Trophoblast cell (in vitro differentiated cells and primary cell): ENCODE data around the gene DMGDH.
"Not testable (repeated sequence)": the region's sequence is repeated elsewhere in the genome, so short reads cannot be mapped to it uniquely, and the experiment has no call there.

Source experiments
- DNase-seq, 2 donors: peaks; one replicate each; pipeline ENCODE4 v3.0.0-alpha.2; 2016
- H2AFZ ChIP-seq: 2 replicates; pipeline ENCODE4 v1.6.1; 2013; ENCODE audit warnings: low read length, moderate library complexity, mild to moderate bottlenecking; ENCODE audit not compliant: insufficient read depth, poor library complexity
- H2AK5ac ChIP-seq: 2 replicates; pipeline ENCODE4 v1.6.1; 2013; ENCODE audit warnings: mild to moderate bottlenecking, low read length
- H2BK120ac ChIP-seq: 2 replicates; pipeline ENCODE4 v1.6.1; 2013; ENCODE audit warnings: low read length, mild to moderate bottlenecking, moderate library complexity; ENCODE audit not compliant: insufficient read depth, poor library complexity
- H2BK12ac ChIP-seq: 2 replicates; pipeline ENCODE4 v1.6.1; 2013; ENCODE audit warnings: mild to moderate bottlenecking, low read length, moderate library complexity
- H2BK5ac ChIP-seq: 2 replicates; pipeline ENCODE4 v1.6.1; 2013; ENCODE audit warnings: low read length, low read depth, moderate library complexity, mild to moderate bottlenecking; ENCODE audit not compliant: poor library complexity
- H3K14ac ChIP-seq: 2 replicates; pipeline ENCODE4 v1.6.1; 2013; ENCODE audit warnings: mild to moderate bottlenecking, low read length
- H3K18ac ChIP-seq: 2 replicates; pipeline ENCODE4 v1.6.1; 2013; ENCODE audit warnings: mild to moderate bottlenecking, low read length
- H3K23ac ChIP-seq: 2 replicates; pipeline ENCODE4 v1.6.1; 2013; ENCODE audit warnings: low read length
- H3K27ac ChIP-seq: 2 replicates; pipeline ENCODE4 v1.5.1; 2013; ENCODE audit warnings: low read depth, mild to moderate bottlenecking, inconsistent platforms, low read length, moderate library complexity
- H3K27me3 ChIP-seq: 2 replicates; pipeline ENCODE4 v1.6.1; 2013; ENCODE audit warnings: inconsistent platforms, mild to moderate bottlenecking, low read length, moderate library complexity; ENCODE audit not compliant: insufficient read depth
- H3K36me3 ChIP-seq, 2 experiments: 1 replicate in 1 of 2; 2 replicates in 1 of 2; pipeline ENCODE4 v1.6.1; 2013; ENCODE audit warnings: low read length in 2 of 2, mild to moderate bottlenecking in 2 of 2, moderate library complexity in 1 of 2; ENCODE audit not compliant: insufficient read depth in 2 of 2, control insufficient read depth in 1 of 2
- H3K4ac ChIP-seq: 2 replicates; pipeline ENCODE4 v1.6.1; 2013; ENCODE audit warnings: low read depth, mild to moderate bottlenecking, low read length, moderate library complexity
- H3K4me1 ChIP-seq, 2 experiments: 1 replicate in 1 of 2; 2 replicates in 1 of 2; pipeline ENCODE4 v1.6.1; 2013; ENCODE audit warnings: low read length in 2 of 2, mild to moderate bottlenecking in 2 of 2, moderate library complexity in 1 of 2; ENCODE audit not compliant: insufficient read depth in 2 of 2, control insufficient read depth in 1 of 2
- H3K4me2 ChIP-seq: 2 replicates; pipeline ENCODE4 v1.6.1; 2013; ENCODE audit warnings: inconsistent platforms, mild to moderate bottlenecking, low read length, moderate library complexity
- H3K4me3 ChIP-seq: 2 replicates; pipeline ENCODE4 v1.5.1; 2013; ENCODE audit warnings: mild to moderate bottlenecking, low read depth, low read length, inconsistent platforms
- H3K79me1 ChIP-seq: one replicate; pipeline ENCODE4 v1.6.1; 2013; ENCODE audit warnings: low read length
- H3K79me2 ChIP-seq: 2 replicates; pipeline ENCODE4 v1.6.1; 2013; ENCODE audit warnings: low read length, mild to moderate bottlenecking; ENCODE audit not compliant: control insufficient read depth, insufficient read depth, poor library complexity
- H3K9ac ChIP-seq: 2 replicates; pipeline ENCODE4 v1.6.1; 2013; ENCODE audit warnings: mild to moderate bottlenecking, low read length
- H3K9me3 ChIP-seq: 2 replicates; pipeline ENCODE4 v1.6.1; 2013; ENCODE audit warnings: low read depth, mild to moderate bottlenecking, control low read depth, inconsistent platforms, low read length; ENCODE audit not compliant: insufficient read depth
- H4K12ac ChIP-seq: 2 replicates; pipeline ENCODE4 v1.6.1; 2013; ENCODE audit warnings: low read depth, mild to moderate bottlenecking, low read length, moderate library complexity
- H4K8ac ChIP-seq: 2 replicates; pipeline ENCODE4 v1.6.1; 2013; ENCODE audit warnings: low read depth, mild to moderate bottlenecking, low read length, moderate library complexity
- H4K91ac ChIP-seq: one replicate; pipeline ENCODE4 v1.6.1; 2013; ENCODE audit warnings: low read depth, mild to moderate bottlenecking, low read length, moderate library complexity
- WGBS: extraction: QIAGEN DNeasy Blood & Tissue Kit; methylation state at CpG from one replicate; pipeline ENCODE4 v1.1.7; 2013; ENCODE audit warnings: missing lambda C conversion rate; ENCODE audit not compliant: insufficient read length, insufficient coverage; ENCODE audit errors: extremely low coverage; 5-methylcytosine and 5-hydroxymethylcytosine counted together

Gene DMGDH

GRCh38 chr5:78984439-78985115 is 84.9 kb downstream of the DMGDH start:
- Histone ChIP-seq H3K27me3 (no peaks in the 10 kb centered on the region), H4K8ac (peak overlapping the region; percentile 78), H2BK120ac (peak overlapping the region; percentile 40), H3K18ac (peak overlapping the region; percentile 63), H3K23ac (no peak overlapping the region), H3K79me2 (peaks cover 4% of the 10 kb centered on the region), H2BK12ac (no peak overlapping the region), H3K4me2 (peak overlapping the region; percentile 83), H3K36me3 (no peaks in the 10 kb centered on the region), H3K4me3 (peak overlapping the region; percentile 87), H3K4ac (peak overlapping the region; percentile 30), H3K4me1 (peaks cover 2 to 6% of the 10 kb centered on the region in 2 experiments), H3K9me3 (no peaks in the 10 kb centered on the region), H3K79me1 (peaks cover 9% of the 10 kb centered on the region), H4K12ac (peak overlapping the region; percentile 90), H4K91ac (peak overlapping the region; percentile 88), H3K9ac (peak overlapping the region; percentile 84), H3K14ac (peak overlapping the region; percentile 74), H2AK5ac (no peak overlapping the region), H3K27ac (peak overlapping the region; percentile 92), H2AFZ (peak overlapping the region; percentile 80), H2BK5ac (peak overlapping the region; percentile 58)
- DNase-seq, result peak; percentile 68 to 76
- WGBS, result no CpG with 5 or more reads among the region's 79 CpGs

- no peak overlapping the region for H2AFZ ChIP-seq
- no peak overlapping the region for H4K91ac ChIP-seq
- H3K27ac ChIP-seq, result peak overlapping the region; percentile 92
- no peaks in the 10 kb centered on the region for H3K27me3 ChIP-seq
- WGBS, result no CpG with 5 or more reads among the region's 17 CpGs
- peak overlapping the region; percentile 83 for H3K4me2 ChIP-seq
- no peak overlapping the region for H2BK120ac ChIP-seq
- H3K79me2 ChIP-seq, result peaks cover 4% of the 10 kb centered on the region
- no peak overlapping the region for H2BK5ac ChIP-seq
- no peak overlapping the region for H3K18ac ChIP-seq
- no peaks in the 10 kb centered on the region for H3K9me3 ChIP-seq
- DNase-seq, result peak in 1 of 2 donors; percentile 23
- H2BK12ac ChIP-seq, result no peak overlapping the region
- no peak overlapping the region for H3K23ac ChIP-seq
- H3K79me1 ChIP-seq, result peaks cover 9% of the 10 kb centered on the region
- no peak overlapping the region for H2AK5ac ChIP-seq
- peaks cover 2 to 6% of the 10 kb centered on the region in 2 experiments for H3K4me1 ChIP-seq
- H3K4ac ChIP-seq, result no peak overlapping the region
- peak overlapping the region; percentile 87 for H3K4me3 ChIP-seq
- peak overlapping the region; percentile 78 for H4K8ac ChIP-seq
- no peaks in the 10 kb centered on the region for H3K36me3 ChIP-seq
- H3K9ac ChIP-seq, result peak overlapping the region; percentile 12
- H4K12ac ChIP-seq, result no peak overlapping the region
- H3K14ac ChIP-seq, result no peak overlapping the region
These were observed 85.7 kb downstream of the DMGDH start for GRCh38 chr5:78983601-78984438.

GRCh38 chr5:78983194-78983593 is 86.3 kb downstream of the DMGDH start:
- WGBS, result no CpG with 5 or more reads among the region's 9 CpGs
- not testable (repeated sequence) for H2BK12ac ChIP-seq, H3K4me2 ChIP-seq, H3K79me1 ChIP-seq, H3K36me3 ChIP-seq, H3K14ac ChIP-seq, H2BK120ac ChIP-seq, DNase-seq, H4K12ac ChIP-seq, H3K4ac ChIP-seq, H3K9ac ChIP-seq, H3K4me3 ChIP-seq, H3K18ac ChIP-seq, H3K79me2 ChIP-seq, H4K8ac ChIP-seq, H2AK5ac ChIP-seq, H3K27me3 ChIP-seq, H3K27ac ChIP-seq, H4K91ac ChIP-seq, H3K9me3 ChIP-seq, H3K23ac ChIP-seq, H3K4me1 ChIP-seq, H2AFZ ChIP-seq, H2BK5ac ChIP-seq

- Histone ChIP-seq H3K27me3 (no peaks in the 10 kb centered on the region), H3K36me3 (no peaks in the 10 kb centered on the region), H3K18ac (no peak overlapping the region), H2BK120ac (no peak overlapping the region), H3K9ac (no peak overlapping the region), H4K8ac (no peak overlapping the region), H3K4me1 (peaks cover 0 to 2% of the 10 kb centered on the region in 2 experiments), H3K4me3 (no peak overlapping the region), H3K9me3 (no peaks in the 10 kb centered on the region), H3K79me1 (peaks cover 6% of the 10 kb centered on the region), H3K14ac (no peak overlapping the region), H4K91ac (no peak overlapping the region), H3K4me2 (no peak overlapping the region), H2BK5ac (no peak overlapping the region), H2BK12ac (no peak overlapping the region), H2AFZ (no peak overlapping the region), H2AK5ac (no peak overlapping the region), H3K23ac (no peak overlapping the region), H3K4ac (no peak overlapping the region), H4K12ac (no peak overlapping the region), H3K27ac (no peak overlapping the region), H3K79me2 (peaks cover 2% of the 10 kb centered on the region)
- peak in 1 of 2 donors; percentile 29 for DNase-seq
These were observed 89.6 kb downstream of the DMGDH start for GRCh38 chr5:78979909-78980308.
